Measurements from ENCODE around the gene SMPDL3B.

SMPDL3B gene

GRCh38 chr1:27959792-27960603 is 25.2 kb downstream of the SMPDL3B start, which contains the start of gene XKR8:
XKR8 (plus strand) TSS chr1:27959973; CDS start chr1:27960070, 97 bp downstream.
- no peaks in the 10 kb centered on the region for H3K27me3 ChIP-seq (ENCODE audit: insufficient read depth, low read length)
- peaks cover 6% of the 10 kb centered on the region for H3K4me1 ChIP-seq (ENCODE audit: insufficient read depth, low read length)
- H3K9ac ChIP-seq (ENCODE audit: low read depth, low read length), result peak within 1 kb of the TSS; percentile 83
- WGBS, result 5% methylated on average over 68 of the region's 68 CpGs
- H3K36me3 ChIP-seq (ENCODE audit: insufficient read depth, low read length), result peaks cover 30% of the 10 kb centered on the region
- peak within 1 kb of the TSS; percentile 72 for H3K4me3 ChIP-seq (ENCODE audit: low read length)
- no peaks in the 10 kb centered on the region for H3K9me3 ChIP-seq (ENCODE audit: insufficient read depth, low read depth, low read length)
- peak within 1 kb of the TSS; percentile 91 for H3K27ac ChIP-seq (ENCODE audit: low read depth, low read length)

- Histone ChIP-seq H3K27ac (ENCODE audit: low read depth, low read length) (no peak overlapping the region), H3K27me3 (ENCODE audit: insufficient read depth, low read length) (no peaks in the 10 kb centered on the region), H3K4me1 (ENCODE audit: insufficient read depth, low read length) (peaks cover 6% of the 10 kb centered on the region), H3K4me3 (ENCODE audit: low read length) (peak overlapping the region; percentile 72), H3K36me3 (ENCODE audit: insufficient read depth, low read length) (peaks cover 31% of the 10 kb centered on the region), H3K9ac (ENCODE audit: low read depth, low read length) (peak overlapping the region; percentile 83; the same call in 1 of the 2 replicates), H3K9me3 (ENCODE audit: insufficient read depth, low read depth, low read length) (no peaks in the 10 kb centered on the region)
- 85% methylated on average over 13 of the region's 13 CpGs for WGBS
These were observed 26.2 kb downstream of the SMPDL3B start for GRCh38 chr1:27960762-27961645.

- no peak overlapping the region for H3K9ac ChIP-seq (ENCODE audit: low read depth, low read length)
- no peak overlapping the region for H3K27ac ChIP-seq (ENCODE audit: low read depth, low read length)
- no peaks in the 10 kb centered on the region for H3K27me3 ChIP-seq (ENCODE audit: insufficient read depth, low read length)
- no peak overlapping the region for H3K4me3 ChIP-seq (ENCODE audit: low read length)
- H3K4me1 ChIP-seq (ENCODE audit: insufficient read depth, low read length), result peaks cover 6% of the 10 kb centered on the region
- H3K9me3 ChIP-seq (ENCODE audit: insufficient read depth, low read depth, low read length), result no peaks in the 10 kb centered on the region
- H3K36me3 ChIP-seq (ENCODE audit: insufficient read depth, low read length), result peaks cover 33% of the 10 kb centered on the region
- 91% methylated on average over 4 of the region's 4 CpGs for WGBS
These were observed 26.9 kb downstream of the SMPDL3B start for GRCh38 chr1:27961646-27962221.

- peaks cover 6% of the 10 kb centered on the region for H3K4me1 ChIP-seq (ENCODE audit: insufficient read depth, low read length)
- no peaks in the 10 kb centered on the region for H3K27me3 ChIP-seq (ENCODE audit: insufficient read depth, low read length)
- H3K36me3 ChIP-seq (ENCODE audit: insufficient read depth, low read length), result peaks cover 34% of the 10 kb centered on the region
- H3K27ac ChIP-seq (ENCODE audit: low read depth, low read length), result no peak overlapping the region
- H3K4me3 ChIP-seq (ENCODE audit: low read length), result no peak overlapping the region
- WGBS, result 96% methylated on average over 11 of the region's 11 CpGs
- H3K9me3 ChIP-seq (ENCODE audit: insufficient read depth, low read depth, low read length), result no peaks in the 10 kb centered on the region
- no peak overlapping the region for H3K9ac ChIP-seq (ENCODE audit: low read depth, low read length)
These were observed 28.6 kb downstream of the SMPDL3B start for GRCh38 chr1:27963393-27963792.

GRCh38 chr1:27966402-27967105 is 31.8 kb downstream of the SMPDL3B start:
- no peak overlapping the region for H3K4me3 ChIP-seq (ENCODE audit: low read length)
- H3K9me3 ChIP-seq (ENCODE audit: insufficient read depth, low read depth, low read length), result no peaks in the 10 kb centered on the region
- no peaks in the 10 kb centered on the region for H3K27me3 ChIP-seq (ENCODE audit: insufficient read depth, low read length)
- no peaks in the 10 kb centered on the region for H3K4me1 ChIP-seq (ENCODE audit: insufficient read depth, low read length)
- 95% methylated on average over 24 of the region's 24 CpGs for WGBS
- no peak overlapping the region for H3K27ac ChIP-seq (ENCODE audit: low read depth, low read length)
- H3K9ac ChIP-seq (ENCODE audit: low read depth, low read length), result 0 out of 2 replicates have a peak overlapping the region, but pooled peaks have one; percentile 9
- peaks cover 34% of the 10 kb centered on the region for H3K36me3 ChIP-seq (ENCODE audit: insufficient read depth, low read length)

- Histone ChIP-seq H3K9me3 (ENCODE audit: insufficient read depth, low read depth, low read length) (no peaks in the 10 kb centered on the region), H3K4me3 (ENCODE audit: low read length) (no peak overlapping the region), H3K27ac (ENCODE audit: low read depth, low read length) (no peak overlapping the region), H3K36me3 (ENCODE audit: insufficient read depth, low read length) (peaks cover 42% of the 10 kb centered on the region), H3K4me1 (ENCODE audit: insufficient read depth, low read length) (no peaks in the 10 kb centered on the region), H3K27me3 (ENCODE audit: insufficient read depth, low read length) (no peaks in the 10 kb centered on the region), H3K9ac (ENCODE audit: low read depth, low read length) (0 out of 2 replicates have a peak overlapping the region, but pooled peaks have one; percentile 9)
- WGBS, result 95% methylated on average over 12 of the region's 12 CpGs
These were observed 32.5 kb downstream of the SMPDL3B start for GRCh38 chr1:27967106-27967883.

GRCh38 chr1:27967884-27968466 is 33.2 kb downstream of the SMPDL3B start:
- 91% methylated on average over 4 of the region's 4 CpGs for WGBS
- no peak overlapping the region for H3K27ac ChIP-seq (ENCODE audit: low read depth, low read length)

GRCh38 chr1:27968692-27969091 is 33.9 kb downstream of the SMPDL3B start:
- no peaks in the 10 kb centered on the region for H3K4me1 ChIP-seq (ENCODE audit: insufficient read depth, low read length)
- H3K36me3 ChIP-seq (ENCODE audit: insufficient read depth, low read length), result peaks cover 49% of the 10 kb centered on the region
- no peaks in the 10 kb centered on the region for H3K9me3 ChIP-seq (ENCODE audit: insufficient read depth, low read depth, low read length)
- H3K27ac ChIP-seq (ENCODE audit: low read depth, low read length), result no peak overlapping the region
- no peak overlapping the region for H3K9ac ChIP-seq (ENCODE audit: low read depth, low read length)
- no peak overlapping the region for H3K4me3 ChIP-seq (ENCODE audit: low read length)
- WGBS, result 87% methylated on average over 3 of the region's 3 CpGs
- H3K27me3 ChIP-seq (ENCODE audit: insufficient read depth, low read length), result no peaks in the 10 kb centered on the region

More at GRCh38 chr1:27967884-27968466, 33.2 kb downstream of the SMPDL3B start:
- H3K9ac ChIP-seq (ENCODE audit: low read depth, low read length), result no peak overlapping the region
- H3K9me3 ChIP-seq (ENCODE audit: insufficient read depth, low read depth, low read length), result no peaks in the 10 kb centered on the region
- H3K4me1 ChIP-seq (ENCODE audit: insufficient read depth, low read length), result no peaks in the 10 kb centered on the region
- no peak overlapping the region for H3K4me3 ChIP-seq (ENCODE audit: low read length)
- H3K36me3 ChIP-seq (ENCODE audit: insufficient read depth, low read length), result peaks cover 46% of the 10 kb centered on the region
- H3K27me3 ChIP-seq (ENCODE audit: insufficient read depth, low read length), result no peaks in the 10 kb centered on the region

- Histone ChIP-seq H3K27me3 (ENCODE audit: insufficient read depth, low read length) (no peaks in the 10 kb centered on the region), H3K4me3 (ENCODE audit: low read length) (no peak overlapping the region), H3K4me1 (ENCODE audit: insufficient read depth, low read length) (no peaks in the 10 kb centered on the region), H3K27ac (ENCODE audit: low read depth, low read length) (no peak overlapping the region), H3K9me3 (ENCODE audit: insufficient read depth, low read depth, low read length) (no peaks in the 10 kb centered on the region), H3K9ac (ENCODE audit: low read depth, low read length) (no peak overlapping the region), H3K36me3 (ENCODE audit: insufficient read depth, low read length) (peaks cover 50% of the 10 kb centered on the region)
- 95% methylated on average over 6 of the region's 6 CpGs for WGBS
These were observed 35.6 kb downstream of the SMPDL3B start for GRCh38 chr1:27970401-27970800.

GRCh38 chr1:27971674-27972073 is 36.9 kb downstream of the SMPDL3B start:
- no peaks in the 10 kb centered on the region for H3K9me3 ChIP-seq (ENCODE audit: insufficient read depth, low read depth, low read length)
- H3K27ac ChIP-seq (ENCODE audit: low read depth, low read length), result no peak overlapping the region
- H3K4me1 ChIP-seq (ENCODE audit: insufficient read depth, low read length), result no peaks in the 10 kb centered on the region
- H3K27me3 ChIP-seq (ENCODE audit: insufficient read depth, low read length), result no peaks in the 10 kb centered on the region
- peaks cover 44% of the 10 kb centered on the region for H3K36me3 ChIP-seq (ENCODE audit: insufficient read depth, low read length)
- no peak overlapping the region for H3K4me3 ChIP-seq (ENCODE audit: low read length)
- no peak overlapping the region for H3K9ac ChIP-seq (ENCODE audit: low read depth, low read length)
